Stimulated activated CD4-positive, alpha-beta T cell treated with anti-CD3 and anti-CD28 coated beads, Interleukin-1b, Interleukin-23, amount 100 ng/mL, for 4 hours (primary cell): ENCODE data around the gene RBMS3.
"Not testable (repeated sequence)": the region's sequence is repeated elsewhere in the genome, so short reads cannot be mapped to it uniquely, and the experiment has no call there.

Experiments
- DNase-seq, 2 donors: peaks; one replicate each; pipeline ENCODE4 v3.0.0-alpha.2; 2020; ENCODE audit warnings: low read depth in 2 of 2

The RBMS3 gene

GRCh38 chr3:29773481-29773880 is 492.6 kb downstream of the RBMS3 start:
- no peak for DNase-seq

- DNase-seq, result no peak
Observed at GRCh38 chr3:29775340-29775739, 494.5 kb downstream of the RBMS3 start.

GRCh38 chr3:29777869-29778268 is 497.0 kb downstream of the RBMS3 start:
- no peak for DNase-seq

GRCh38 chr3:29789686-29790085 is 508.8 kb downstream of the RBMS3 start:
- no peak for DNase-seq

GRCh38 chr3:29796808-29797207 is 515.9 kb downstream of the RBMS3 start:
- DNase-seq, result no peak

- no peak for DNase-seq
Observed at GRCh38 chr3:29802057-29802456, 521.2 kb downstream of the RBMS3 start.

GRCh38 chr3:29804044-29804443 is 523.2 kb downstream of the RBMS3 start:
- DNase-seq, result no peak

- no peak for DNase-seq
Observed at GRCh38 chr3:29805757-29806156, 524.9 kb downstream of the RBMS3 start.

GRCh38 chr3:29808324-29808723 is 527.5 kb downstream of the RBMS3 start:
- DNase-seq, result not testable (repeated sequence)

GRCh38 chr3:29822071-29822470 is 541.2 kb downstream of the RBMS3 start:
- no peak for DNase-seq

GRCh38 chr3:29823233-29823632 is 542.4 kb downstream of the RBMS3 start:
- DNase-seq, result no peak

- DNase-seq, result no peak
Observed at GRCh38 chr3:29826712-29827111, 545.8 kb downstream of the RBMS3 start.

- no peak for DNase-seq
Observed at GRCh38 chr3:29827756-29828155, 546.9 kb downstream of the RBMS3 start.

- DNase-seq, result no peak
Observed at GRCh38 chr3:29829340-29829739, 548.5 kb downstream of the RBMS3 start.

GRCh38 chr3:29850641-29851040 is 569.8 kb downstream of the RBMS3 start:
- no peak for DNase-seq

GRCh38 chr3:29852767-29853166 is 571.9 kb downstream of the RBMS3 start:
- DNase-seq, result no peak

- no peak for DNase-seq
Observed at GRCh38 chr3:29853841-29854397, 573.0 kb downstream of the RBMS3 start.

GRCh38 chr3:29854821-29855220 is 574.0 kb downstream of the RBMS3 start:
- no peak for DNase-seq

- no peak for DNase-seq
Observed at GRCh38 chr3:29859726-29860270, 578.9 kb downstream of the RBMS3 start.

GRCh38 chr3:29864809-29865208 is 583.9 kb downstream of the RBMS3 start:
- no peak for DNase-seq

- no peak for DNase-seq
Observed at GRCh38 chr3:29868543-29869101, 587.8 kb downstream of the RBMS3 start.

- DNase-seq, result no peak
Observed at GRCh38 chr3:29870136-29870535, 589.3 kb downstream of the RBMS3 start.

- DNase-seq, result no peak
Observed at GRCh38 chr3:29871087-29871486, 590.2 kb downstream of the RBMS3 start.

- DNase-seq, result no peak
Observed at GRCh38 chr3:29880809-29881208, 599.9 kb downstream of the RBMS3 start.
